Measurements from ENCODE around the gene GNB2. TPM values are rescaled to one million over a fixed set of nuclear protein-coding genes. Genes with fewer than 3 reads are reported as not detected.

The GNB2 gene
- total and polyA plus RNA-seq, 2 of the 13 experiments (the other 11 are each of a cell fraction or from before 2014, with no cell fraction given) = 48.3 to 67.1 TPM

- TF ChIP-seq PATZ1 (CRISPR knock-in tag; IDR thresholded peaks at IDR 0.05) = 0 out of 2 replicates have a peak, but pooled peaks have one; percentile 30
- TF ChIP-seq, protein P1, sequence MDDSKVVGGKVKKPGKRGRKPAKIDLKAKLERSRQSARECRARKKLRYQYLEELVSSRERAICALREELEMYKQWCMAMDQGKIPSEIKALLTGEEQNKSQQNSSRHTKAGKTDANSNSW (CRISPR knock-in tag; IDR thresholded peaks at IDR 0.05; ENCODE audit: borderline replicate concordance) = no peak
- TF ChIP-seq ZMYM3 (CRISPR knock-in tag; IDR thresholded peaks at IDR 0.05) = no peak
- no peak for TF ChIP-seq SOX13 (IDR thresholded peaks at IDR 0.05)
- no peak for TF ChIP-seq SOX13 (CRISPR knock-in tag; conservative IDR thresholded peaks at IDR 0.05 in 1 of 2, IDR thresholded peaks at IDR 0.05 in 1 of 2)
- TF ChIP-seq ZNF563 (CRISPR knock-in tag; IDR thresholded peaks at IDR 0.05) = no peak
- TF ChIP-seq KDM2A (CRISPR knock-in tag; IDR thresholded peaks at IDR 0.05; ENCODE audit: borderline replicate concordance, low read depth) = no peak
- no peak for TF ChIP-seq ZNF788 (CRISPR knock-in tag; IDR thresholded peaks at IDR 0.05; ENCODE audit: borderline replicate concordance)
- peak; percentile 6 for TF ChIP-seq HNRNPK (IDR thresholded peaks at IDR 0.05; ENCODE audit: low read depth, low read length, poor library complexity, severe bottlenecking)
- TF ChIP-seq POLR2A (IDR thresholded peaks at IDR 0.05; ENCODE audit: insufficient read depth in 1 of 2, low read depth in 2 of 2, low read length in 2 of 2) = peak in 1 of 2 experiments; percentile 38; a peak in 1 of 4 replicates
- TF ChIP-seq ZNF672 (CRISPR knock-in tag; IDR thresholded peaks at IDR 0.05) = no peak
- TF ChIP-seq HDAC1 (CRISPR knock-in tag; IDR thresholded peaks at IDR 0.05) = no peak
- 0 out of 2 replicates have a peak, but pooled peaks have one; percentile 19 for TF ChIP-seq SP4 (CRISPR knock-in tag; IDR thresholded peaks at IDR 0.05)
- no peak for TF ChIP-seq ZBTB39 (CRISPR knock-in tag; IDR thresholded peaks at IDR 0.05)
- no peak for TF ChIP-seq ZNF343 (CRISPR knock-in tag; IDR thresholded peaks at IDR 0.05)
- TF ChIP-seq ZBTB1 (CRISPR knock-in tag; IDR thresholded peaks at IDR 0.05; ENCODE audit: borderline replicate concordance) = no peak
- no peak for TF ChIP-seq RAD21 (CRISPR knock-in tag; IDR thresholded peaks at IDR 0.05)
- TF ChIP-seq U2AF2 (IDR thresholded peaks at IDR 0.05; ENCODE audit: low read depth, low read length) = no peak
Observed at GRCh38 chr7:100679129-100679926, 5.8 kb downstream of the GNB2 start (continued).
